HepG2 (cell line): Measurements from ENCODE around the gene PEX19. TPM values are rescaled to one million over a fixed set of nuclear protein-coding genes. Genes with fewer than 3 reads are reported as not detected.

ENCODE experiments used
- AGO2 ChIP-seq: fragments of 200-400 bp; formaldehyde crosslinking; optimal IDR thresholded peaks from 2 replicates; pipeline ENCODE3; 2017; ENCODE audit warnings: mild to moderate bottlenecking, low read depth, low read length, moderate library complexity
- ATF4 ChIP-seq, 2 experiments: fragments of 450-650 bp in 1 of 2; sonication (generic) in 1 of 2; formaldehyde crosslinking; IDR thresholded peaks; 2 replicates each; pipeline versions ENCODE4 v1.5.0 to v1.8.0; 2020 to 2022; ENCODE audit warnings: mild to moderate bottlenecking in 1 of 2, missing genetic modification reagents in 1 of 2
- CREM ChIP-seq, 2 experiments: sonication (generic) in 1 of 2; formaldehyde crosslinking in 1 of 2; IDR thresholded peaks; 2 replicates each; pipeline versions ENCODE4 v1.4.0 to v1.6.1; 2016 to 2020; ENCODE audit warnings: antibody characterized with exemption in 1 of 2, mild to moderate bottlenecking in 1 of 2, missing genetic modification reagents in 1 of 2
- DNMT1 ChIP-seq: sonication (generic); formaldehyde crosslinking; IDR thresholded peaks from 2 replicates; pipeline ENCODE4 v1.5.1; 2020; ENCODE audit warnings: mild to moderate bottlenecking, missing genetic modification reagents
- DR1 ChIP-seq: sonication (generic); formaldehyde crosslinking; IDR thresholded peaks from 2 replicates; pipeline ENCODE4 v1.8.0; 2021; ENCODE audit warnings: mild to moderate bottlenecking, missing genetic modification reagents, inconsistent platforms
- MLXIP ChIP-seq: sonication (generic); formaldehyde crosslinking; IDR thresholded peaks from 2 replicates; pipeline ENCODE4 v1.9.0; 2021; ENCODE audit warnings: missing genetic modification reagents, borderline replicate concordance
- MXD4 ChIP-seq: IDR thresholded peaks from 2 replicates; pipeline ENCODE4 v1.6.1; 2016; ENCODE audit warnings: mild to moderate bottlenecking, missing biosample characterization, missing genetic modification reagents
- MXI1 ChIP-seq: IDR thresholded peaks from 3 replicates; pipeline ENCODE4 v1.6.1; 2012; ENCODE audit warnings: low read depth, low read length, inconsistent platforms, borderline replicate concordance
- NR2F1 ChIP-seq, 2 experiments: fragments of 450-650 bp in 1 of 2; formaldehyde crosslinking in 1 of 2; IDR thresholded peaks; 2 replicates each; pipeline versions ENCODE4 v1.5.0 to v1.6.1; 2016 to 2020; ENCODE audit warnings: mild to moderate bottlenecking in 1 of 2, missing compliant biosample characterization in 1 of 2, missing genetic modification reagents in 1 of 2, moderate library complexity in 1 of 2
- POLR2G ChIP-seq: fragments of 200-400 bp; formaldehyde crosslinking; IDR thresholded peaks from 2 replicates; pipeline ENCODE4 v1.6.1; 2018; ENCODE audit warnings: mild to moderate bottlenecking, low read depth, low read length, moderate library complexity
- RNF219 ChIP-seq: sonication (generic); formaldehyde crosslinking; IDR thresholded peaks from 2 replicates; pipeline ENCODE4 v1.5.0; 2020; ENCODE audit warnings: mild to moderate bottlenecking, missing genetic modification reagents
- SIN3A ChIP-seq: IDR thresholded peaks from 2 replicates; pipeline ENCODE4 v1.6.1; 2011; ENCODE audit warnings: low read depth, mild to moderate bottlenecking, control low read depth, low read length, borderline replicate concordance
- TBX2 ChIP-seq: sonication (generic); formaldehyde crosslinking; IDR thresholded peaks from 2 replicates; pipeline ENCODE4 v1.5.0; 2020; ENCODE audit warnings: missing genetic modification reagents, mild to moderate bottlenecking, borderline replicate concordance
- XRCC5 ChIP-seq: fragments of 200-400 bp; formaldehyde crosslinking; optimal IDR thresholded peaks from 2 replicates; pipeline ENCODE3; 2017; ENCODE audit warnings: mild to moderate bottlenecking, low read length
- ZBTB1 ChIP-seq: sonication (generic); formaldehyde crosslinking; IDR thresholded peaks from 2 replicates; pipeline ENCODE4 v1.4.0; 2020; ENCODE audit warnings: missing genetic modification reagents, borderline replicate concordance
- ZNF121 ChIP-seq: sonication (generic); formaldehyde crosslinking; IDR thresholded peaks from 2 replicates; pipeline ENCODE4 v1.5.0; 2020; ENCODE audit warnings: mild to moderate bottlenecking, missing genetic modification reagents
- ZNF124 ChIP-seq: sonication (generic); formaldehyde crosslinking; IDR thresholded peaks from 2 replicates; pipeline ENCODE4 v1.4.0; 2020; ENCODE audit warnings: missing genetic modification reagents
- ZNF280D ChIP-seq: sonication (generic); formaldehyde crosslinking; IDR thresholded peaks from 2 replicates; pipeline ENCODE4 v1.5.1; 2020; ENCODE audit warnings: mild to moderate bottlenecking, missing genetic modification reagents
- polyA plus RNA-seq, 8 experiments: library from polyadenylated mRNA; depleted of rRNA in 3 of 8; stranded (reverse) in 7 of 8; unstranded in 1 of 8; fragments of >200 nt; fragmentation: Illumina TruSeq in 4 of 8; extraction: Trizol in 4 of 8; gene quantifications; 2 replicates each; pipeline versions ENCODE4 v1.2.1 to v1.2.3, GENCODE V29; 2011 to 2016; ENCODE audit warnings: low read depth in 4 of 8, missing spikeins in 1 of 8, mixed read lengths in 1 of 8; ENCODE audit not compliant: insufficient read depth in 1 of 8
- total RNA-seq, 5 experiments: library from RNA; depleted of rRNA; stranded (reverse); fragments of >200 nt; fragmentation: Illumina TruSeq; extraction: Trizol; gene quantifications; 2 replicates each; pipeline ENCODE4 v1.2.3, GENCODE V29; 2016; ENCODE audit warnings: low read depth in 1 of 5

The PEX19 gene
- total and polyA plus RNA-seq, 2 of the 13 experiments (the other 11 are each of a cell fraction or from before 2014, with no cell fraction given) = 47.0 to 51.8 TPM

- TF ChIP-seq RNF219 (no peak), CREM (IDR thresholded peaks at IDR 0.05) (peak; percentile 53), CREM (CRISPR knock-in tag; IDR thresholded peaks at IDR 0.05) (no peak), ATF4 (CRISPR knock-in tag; IDR thresholded peaks at IDR 0.05) (peak in 1 of 2 experiments; percentile 64; a peak in 1 of 4 replicates), ZBTB1 (no peak), DNMT1 (CRISPR knock-in tag) (no peak), MXI1 (peak; percentile 85; the same call in 2 of the 3 replicates), DR1 (CRISPR knock-in tag) (peak; percentile 76), POLR2G (peak; percentile 91), XRCC5 (peak; percentile 54), AGO2 (no peak), MLXIP (CRISPR knock-in tag) (no peak), TBX2 (CRISPR knock-in tag) (peak; percentile 42; the same call in 1 of the 2 replicates), NR2F1 (CRISPR knock-in tag; IDR thresholded peaks at IDR 0.05) (peak in 1 of 2 experiments; percentile 68; a peak in 1 of 4 replicates), ZNF121 (CRISPR knock-in tag) (no peak), SIN3A (peak; percentile 95), ZNF280D (CRISPR knock-in tag) (0 out of 2 replicates have a peak, but pooled peaks have one; percentile 39), MXD4 (peak; percentile 54; the same call in 1 of the 2 replicates), ZNF124 (0 out of 2 replicates have a peak, but pooled peaks have one; percentile 38)
Measured at GRCh38 chr1:160284782-160285344, at the start of gene PEX19 (continued).
